ENCODE measurements around the gene PIK3AP1. TPM values are rescaled to one million over a fixed set of nuclear protein-coding genes. Genes with fewer than 3 reads are reported as not detected.
A peak's percentile ranks its signal among the peaks of the same experiment; 100 is the strongest.

Gene PIK3AP1
- total RNA-seq, 2 experiments from 2014 or later: 1.6 to 1.7 TPM

- H3K4me3 Mint-ChIP-seq: no peak overlapping the region
- no peak overlapping the region for H3K27ac Mint-ChIP-seq
- CTCF ChIA-PET: no interaction called here
Measured at GRCh38 chr10:96660297-96660696, 60.0 kb downstream of the PIK3AP1 start.

GRCh38 chr10:96658844-96659243 lies 61.5 kb downstream of the PIK3AP1 start:
- H3K36me3 Mint-ChIP-seq (ENCODE audit: low read depth): no peaks in the 10 kb centered on the region
- H3K27ac Mint-ChIP-seq: no peak overlapping the region
- CTCF ChIA-PET: no interaction called here
- intact Hi-C loops (cut with micrococcal nuclease): no loop called here
- no peaks in the 10 kb centered on the region for H3K27me3 Mint-ChIP-seq (ENCODE audit: low read depth)
- DNase-seq: no peak
- H3K9me3 Mint-ChIP-seq: peaks cover 1% of the 10 kb centered on the region
- no peak overlapping the region for H3K4me3 Mint-ChIP-seq
- H3K4me1 Mint-ChIP-seq (ENCODE audit: low read depth): no peaks in the 10 kb centered on the region

More at GRCh38 chr10:96660297-96660696, 60.0 kb downstream of the PIK3AP1 start:
- intact Hi-C loops (cut with micrococcal nuclease): no loop called here
- Mint-ChIP-seq H3K9me3 (peaks cover 1% of the 10 kb centered on the region), H3K27me3 (ENCODE audit: low read depth) (no peaks in the 10 kb centered on the region), H3K36me3 (ENCODE audit: low read depth) (no peaks in the 10 kb centered on the region), H3K4me1 (ENCODE audit: low read depth) (no peaks in the 10 kb centered on the region)
- DNase-seq: no peak

- H3K9me3 Mint-ChIP-seq: peaks cover 1% of the 10 kb centered on the region
- CTCF ChIA-PET: no interaction called here
- DNase-seq: no peak
- no peaks in the 10 kb centered on the region for H3K4me1 Mint-ChIP-seq (ENCODE audit: low read depth)
- no peak overlapping the region for H3K27ac Mint-ChIP-seq
- no peaks in the 10 kb centered on the region for H3K36me3 Mint-ChIP-seq (ENCODE audit: low read depth)
- H3K4me3 Mint-ChIP-seq: no peak overlapping the region
- no peaks in the 10 kb centered on the region for H3K27me3 Mint-ChIP-seq (ENCODE audit: low read depth)
- intact Hi-C loops (cut with micrococcal nuclease): no loop called here
Measured at GRCh38 chr10:96657385-96657784, 62.9 kb downstream of the PIK3AP1 start.

GRCh38 chr10:96656839-96657238 lies 63.5 kb downstream of the PIK3AP1 start:
- Mint-ChIP-seq H3K36me3 (ENCODE audit: low read depth) (no peaks in the 10 kb centered on the region), H3K27me3 (ENCODE audit: low read depth) (no peaks in the 10 kb centered on the region), H3K9me3 (peaks cover 1% of the 10 kb centered on the region), H3K4me3 (no peak overlapping the region), H3K4me1 (ENCODE audit: low read depth) (peaks cover 4% of the 10 kb centered on the region), H3K27ac (no peak overlapping the region)
- intact Hi-C loops (cut with micrococcal nuclease): no loop called here
- no peak for DNase-seq
- CTCF ChIA-PET: interaction anchor here (0.5 kb wide), 1 partner anchor 636 kb away, joined by 3 read pairs; no protein-coding TSS in a partner anchor

GRCh38 chr10:96656198-96656577 lies 64.1 kb downstream of the PIK3AP1 start:
- H3K27me3 Mint-ChIP-seq (ENCODE audit: low read depth): no peaks in the 10 kb centered on the region
- no peaks in the 10 kb centered on the region for H3K36me3 Mint-ChIP-seq (ENCODE audit: low read depth)
- H3K4me1 Mint-ChIP-seq (ENCODE audit: low read depth): peaks cover 10% of the 10 kb centered on the region
- intact Hi-C loops (cut with micrococcal nuclease): no loop called here
- H3K27ac Mint-ChIP-seq: no peak overlapping the region
- DNase-seq: no peak
- H3K4me3 Mint-ChIP-seq: no peak overlapping the region
- H3K9me3 Mint-ChIP-seq: peaks cover 1% of the 10 kb centered on the region
- CTCF ChIA-PET: interaction anchor here (0.5 kb wide), 1 partner anchor 637 kb away, joined by 3 read pairs; no protein-coding TSS in a partner anchor

- Mint-ChIP-seq H3K4me3 (no peak overlapping the region), H3K9me3 (peaks cover 1% of the 10 kb centered on the region), H3K27me3 (ENCODE audit: low read depth) (no peaks in the 10 kb centered on the region), H3K27ac (no peak overlapping the region), H3K36me3 (ENCODE audit: low read depth) (no peaks in the 10 kb centered on the region), H3K4me1 (ENCODE audit: low read depth) (peaks cover 15% of the 10 kb centered on the region)
- intact Hi-C loops (cut with micrococcal nuclease): no loop called here
- no peak for DNase-seq
- CTCF ChIA-PET: interaction anchor here (0.7 kb wide), 1 partner anchor 15 kb away, joined by 4 read pairs; no protein-coding TSS in a partner anchor
Measured at GRCh38 chr10:96655461-96656197, 64.7 kb downstream of the PIK3AP1 start.

- Mint-ChIP-seq H3K9me3 (peaks cover 1% of the 10 kb centered on the region), H3K4me1 (ENCODE audit: low read depth) (peaks cover 31% of the 10 kb centered on the region), H3K27ac (no peak overlapping the region), H3K27me3 (ENCODE audit: low read depth) (no peaks in the 10 kb centered on the region), H3K4me3 (no peak overlapping the region), H3K36me3 (ENCODE audit: low read depth) (no peaks in the 10 kb centered on the region)
- peak; percentile 26 for DNase-seq
- intact Hi-C loops (cut with micrococcal nuclease): no loop called here
- CTCF ChIA-PET: interaction anchor here (2.4 to 2.8 kb wide), 2 partner anchors 9 to 12 kb away, joined by 8 to 17 read pairs; no protein-coding TSS in a partner anchor
Measured at GRCh38 chr10:96651998-96652431, 68.3 kb downstream of the PIK3AP1 start.

- Mint-ChIP-seq H3K9me3 (peaks cover 1% of the 10 kb centered on the region), H3K36me3 (ENCODE audit: low read depth) (no peaks in the 10 kb centered on the region), H3K27me3 (ENCODE audit: low read depth) (no peaks in the 10 kb centered on the region), H3K27ac (no peak overlapping the region), H3K4me3 (no peak overlapping the region), H3K4me1 (ENCODE audit: low read depth) (peaks cover 36% of the 10 kb centered on the region)
- intact Hi-C loops (cut with micrococcal nuclease): no loop called here
- DNase-seq: no peak
- CTCF ChIA-PET: interaction anchor here (0.6 to 2.8 kb wide), 3 partner anchors 8 to 61 kb away, joined by 3 to 17 read pairs (median 8); no protein-coding TSS in a partner anchor
Measured at GRCh38 chr10:96650958-96651357, 69.4 kb downstream of the PIK3AP1 start.

- H3K4me3 Mint-ChIP-seq: no peak overlapping the region
- no peak for DNase-seq
- intact Hi-C loops (cut with micrococcal nuclease): no loop called here
- no peaks in the 10 kb centered on the region for H3K27me3 Mint-ChIP-seq (ENCODE audit: low read depth)
- peaks cover 36% of the 10 kb centered on the region for H3K4me1 Mint-ChIP-seq (ENCODE audit: low read depth)
- CTCF ChIA-PET: no interaction called here
- no peaks in the 10 kb centered on the region for H3K36me3 Mint-ChIP-seq (ENCODE audit: low read depth)
- H3K27ac Mint-ChIP-seq: no peak overlapping the region
- no peaks in the 10 kb centered on the region for H3K9me3 Mint-ChIP-seq
Measured at GRCh38 chr10:96648297-96648696, 72.0 kb downstream of the PIK3AP1 start.

GRCh38 chr10:96647466-96647865 lies 72.8 kb downstream of the PIK3AP1 start:
- no peak for DNase-seq
- CTCF ChIA-PET: no interaction called here
- Mint-ChIP-seq H3K27me3 (ENCODE audit: low read depth) (no peaks in the 10 kb centered on the region), H3K27ac (no peak overlapping the region), H3K4me3 (no peak overlapping the region), H3K4me1 (ENCODE audit: low read depth) (peaks cover 36% of the 10 kb centered on the region), H3K9me3 (no peaks in the 10 kb centered on the region), H3K36me3 (ENCODE audit: low read depth) (no peaks in the 10 kb centered on the region)
- intact Hi-C loops (cut with micrococcal nuclease): no loop called here

GRCh38 chr10:96646751-96647166 lies 73.6 kb downstream of the PIK3AP1 start:
- no peaks in the 10 kb centered on the region for H3K9me3 Mint-ChIP-seq
- H3K27me3 Mint-ChIP-seq (ENCODE audit: low read depth): no peaks in the 10 kb centered on the region
- CTCF ChIA-PET: interaction anchor here (0.8 to 1.3 kb wide), 2 partner anchors 252 to 271 kb away, joined by 3 to 5 read pairs; no protein-coding TSS in a partner anchor
- intact Hi-C loops (cut with micrococcal nuclease): no loop called here
- H3K36me3 Mint-ChIP-seq (ENCODE audit: low read depth): no peaks in the 10 kb centered on the region
- H3K4me3 Mint-ChIP-seq: no peak overlapping the region
- peaks cover 32% of the 10 kb centered on the region for H3K4me1 Mint-ChIP-seq (ENCODE audit: low read depth)
- no peak overlapping the region for H3K27ac Mint-ChIP-seq
- no peak for DNase-seq

GRCh38 chr10:96646301-96646700 lies 74.0 kb downstream of the PIK3AP1 start:
- Mint-ChIP-seq H3K36me3 (ENCODE audit: low read depth) (no peaks in the 10 kb centered on the region), H3K27me3 (ENCODE audit: low read depth) (no peaks in the 10 kb centered on the region), H3K4me3 (no peak overlapping the region), H3K4me1 (ENCODE audit: low read depth) (peaks cover 27% of the 10 kb centered on the region), H3K27ac (no peak overlapping the region), H3K9me3 (no peaks in the 10 kb centered on the region)
- CTCF ChIA-PET: interaction anchor here (0.7 to 1.3 kb wide), 3 partner anchors 182 to 271 kb away, joined by 3 to 5 read pairs (median 5); no protein-coding TSS in a partner anchor
- intact Hi-C loops (cut with micrococcal nuclease): no loop called here
- DNase-seq: no peak

- no peak overlapping the region for H3K27ac Mint-ChIP-seq
- peaks cover 22% of the 10 kb centered on the region for H3K4me1 Mint-ChIP-seq (ENCODE audit: low read depth)
- no peak for DNase-seq
- no peaks in the 10 kb centered on the region for H3K36me3 Mint-ChIP-seq (ENCODE audit: low read depth)
- intact Hi-C loops (cut with micrococcal nuclease): no loop called here
- no peak overlapping the region for H3K4me3 Mint-ChIP-seq
- CTCF ChIA-PET: no interaction called here
- no peaks in the 10 kb centered on the region for H3K27me3 Mint-ChIP-seq (ENCODE audit: low read depth)
- H3K9me3 Mint-ChIP-seq: no peaks in the 10 kb centered on the region
Measured at GRCh38 chr10:96645191-96645721, 75.1 kb downstream of the PIK3AP1 start.
